SU-DHL-6 (cell line): ENCODE data around the gene SH3RF3.

Experiments
- H2AFZ ChIP-seq: fragments of 200-600 bp; sonication (generic); 2 replicates; pipeline ENCODE4 v1.6.1; 2014; ENCODE audit warnings: low read depth, mild to moderate bottlenecking, moderate library complexity, mixed read lengths, antibody characterized with exemption, low read length; ENCODE audit not compliant: severe bottlenecking
- H3F3A ChIP-seq: fragments of 200-600 bp; shearing (Covaris generic); 2 replicates; pipeline ENCODE4 v1.6.0; 2016; ENCODE audit warnings: antibody characterized with exemption, mild to moderate bottlenecking; ENCODE audit not compliant: insufficient read depth
- H3K27ac ChIP-seq: fragments of 200-600 bp; sonication (generic); 2 replicates; pipeline ENCODE4 v1.5.1; 2016; ENCODE audit warnings: low read depth, mild to moderate bottlenecking, low read length, moderate library complexity, mixed read lengths
- H3K27me3 ChIP-seq: fragments of 200-600 bp; sonication (generic), shearing (Covaris generic); 2 replicates; pipeline ENCODE4 v1.6.0; 2014; ENCODE audit warnings: mild to moderate bottlenecking, low read length
- H3K36me3 ChIP-seq: fragments of 200-600 bp; sonication (generic); 2 replicates; pipeline ENCODE4 v1.6.1; 2014; ENCODE audit warnings: mild to moderate bottlenecking, low read length, mixed read lengths
- H3K4me2 ChIP-seq: fragments of 300-600, 200-600 bp; shearing (Covaris generic), sonication (generic); 2 replicates; pipeline ENCODE4 v1.6.0; 2014; ENCODE audit warnings: low read length, low read depth, mild to moderate bottlenecking; ENCODE audit not compliant: poor library complexity, severe bottlenecking
- H3K4me3 ChIP-seq: fragments of 200-600 bp; sonication (generic); 2 replicates; pipeline ENCODE4 v1.5.1; 2014; ENCODE audit warnings: antibody characterized with exemption, low read length, mild to moderate bottlenecking, mixed read lengths; ENCODE audit not compliant: insufficient read depth, poor library complexity, severe bottlenecking
- H3K79me2 ChIP-seq: fragments of 200-600 bp; sonication (generic); 2 replicates; pipeline ENCODE4 v1.6.1; 2014; ENCODE audit warnings: mild to moderate bottlenecking, low read length, moderate library complexity; ENCODE audit not compliant: insufficient read depth
- H3K9ac ChIP-seq: fragments of 200-600 bp; sonication (generic); 2 replicates; pipeline ENCODE4 v1.7.0; 2014; ENCODE audit warnings: mild to moderate bottlenecking, low read length
- H3K9me2 ChIP-seq: fragments of 200-600 bp; sonication (generic); replicated peaks from 2 replicates; pipeline ENCODE4 v1.6.1; 2014; ENCODE audit warnings: low read length; ENCODE audit not compliant: insufficient read depth
- H3K9me3 ChIP-seq: fragments of 200-600 bp; sonication (generic); 2 replicates; pipeline ENCODE4 v1.6.1; 2014; ENCODE audit warnings: low read length, mixed read lengths; ENCODE audit not compliant: insufficient read depth
- H4K20me1 ChIP-seq: fragments of 200-600 bp; sonication (generic); 2 replicates; pipeline ENCODE4 v1.6.1; 2014; ENCODE audit warnings: low read depth, mild to moderate bottlenecking, antibody characterized with exemption, low read length, moderate library complexity, mixed read lengths
- EZH2phosphoT487 ChIP-seq: fragments of 200-600 bp; sonication (generic), shearing (Covaris generic); conservative IDR thresholded peaks from 2 replicates; pipeline ENCODE4 v1.6.1; 2018; ENCODE audit warnings: mild to moderate bottlenecking, antibody characterized with exemption, low read length, moderate library complexity, mixed read lengths
- TF ChIP-seq, protein P1 (sequence below): fragments of 200-600 bp; sonication (generic); IDR thresholded peaks from one replicate; pipeline ENCODE4 v1.5.1; 2017; ENCODE audit warnings: antibody characterized with exemption, mild to moderate bottlenecking, low read length, moderate library complexity; ENCODE audit not compliant: insufficient read depth, poor library complexity, severe bottlenecking

The SH3RF3 gene

GRCh38 chr2:109171444-109172334 lies 42.7 kb downstream of the SH3RF3 start:
- H3K36me3 ChIP-seq = no peaks in the 10 kb centered on the region
- H4K20me1 ChIP-seq = no peaks in the 10 kb centered on the region
- no peaks in the 10 kb centered on the region for H3K9me3 ChIP-seq
- no peaks in the 10 kb centered on the region for H3F3A ChIP-seq
- TF ChIP-seq, protein P1, sequence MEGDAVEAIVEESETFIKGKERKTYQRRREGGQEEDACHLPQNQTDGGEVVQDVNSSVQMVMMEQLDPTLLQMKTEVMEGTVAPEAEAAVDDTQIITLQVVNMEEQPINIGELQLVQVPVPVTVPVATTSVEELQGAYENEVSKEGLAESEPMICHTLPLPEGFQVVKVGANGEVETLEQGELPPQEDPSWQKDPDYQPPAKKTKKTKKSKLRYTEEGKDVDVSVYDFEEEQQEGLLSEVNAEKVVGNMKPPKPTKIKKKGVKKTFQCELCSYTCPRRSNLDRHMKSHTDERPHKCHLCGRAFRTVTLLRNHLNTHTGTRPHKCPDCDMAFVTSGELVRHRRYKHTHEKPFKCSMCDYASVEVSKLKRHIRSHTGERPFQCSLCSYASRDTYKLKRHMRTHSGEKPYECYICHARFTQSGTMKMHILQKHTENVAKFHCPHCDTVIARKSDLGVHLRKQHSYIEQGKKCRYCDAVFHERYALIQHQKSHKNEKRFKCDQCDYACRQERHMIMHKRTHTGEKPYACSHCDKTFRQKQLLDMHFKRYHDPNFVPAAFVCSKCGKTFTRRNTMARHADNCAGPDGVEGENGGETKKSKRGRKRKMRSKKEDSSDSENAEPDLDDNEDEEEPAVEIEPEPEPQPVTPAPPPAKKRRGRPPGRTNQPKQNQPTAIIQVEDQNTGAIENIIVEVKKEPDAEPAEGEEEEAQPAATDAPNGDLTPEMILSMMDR = no peak
- no peak for TF ChIP-seq EZH2phosphoT487
- no peak overlapping the region for H2AFZ ChIP-seq
- H3K27me3 ChIP-seq = no peaks in the 10 kb centered on the region
- no peaks in the 10 kb centered on the region for H3K79me2 ChIP-seq
- H3K9ac ChIP-seq = no peak overlapping the region
- no peak overlapping the region for H3K4me2 ChIP-seq
- H3K9me2 ChIP-seq = no peaks in the 10 kb centered on the region
- no peak overlapping the region for H3K4me3 ChIP-seq
- H3K27ac ChIP-seq = no peak overlapping the region

DNA sequence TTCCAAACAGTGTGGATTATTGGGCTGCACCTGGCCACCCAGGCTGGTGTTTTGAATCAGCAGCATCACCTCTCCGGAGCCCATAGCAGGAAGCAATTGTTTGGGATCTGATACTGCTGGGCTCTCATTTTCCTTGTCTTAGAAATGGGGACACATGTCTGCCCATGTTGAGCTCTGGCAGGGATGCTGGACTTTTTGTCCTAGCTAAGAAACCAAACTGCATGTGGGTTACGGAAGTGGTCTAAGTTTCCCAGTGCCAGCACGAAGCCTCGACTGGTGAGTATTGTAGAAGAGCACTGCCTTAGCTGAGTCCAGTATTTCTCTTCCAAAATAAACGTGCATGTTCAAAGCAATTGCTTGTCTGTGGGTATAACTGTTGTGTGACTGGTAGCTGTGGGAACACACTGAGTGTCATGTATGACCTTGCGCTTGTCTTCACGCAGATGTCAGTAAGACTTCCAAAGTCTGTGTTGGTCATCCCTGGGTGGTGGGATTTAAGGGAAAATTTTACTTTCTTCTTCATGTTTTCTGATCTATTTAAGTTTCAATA lies 43.6 kb downstream of the SH3RF3 start:
- Histone ChIP-seq H3K79me2 (no peaks in the 10 kb centered on the region), H3K36me3 (no peaks in the 10 kb centered on the region), H3K9me2 (no peaks in the 10 kb centered on the region), H2AFZ (no peak overlapping the region), H4K20me1 (no peaks in the 10 kb centered on the region), H3K27ac (no peak overlapping the region), H3K4me3 (no peak overlapping the region), H3F3A (no peaks in the 10 kb centered on the region), H3K9me3 (no peaks in the 10 kb centered on the region), H3K4me2 (no peak overlapping the region), H3K9ac (no peak overlapping the region), H3K27me3 (no peaks in the 10 kb centered on the region)
- TF ChIP-seq, protein P1 = no peak
- no peak for TF ChIP-seq EZH2phosphoT487

GRCh38 chr2:109173311-109174171 lies 44.5 kb downstream of the SH3RF3 start:
- H4K20me1 ChIP-seq = no peaks in the 10 kb centered on the region
- TF ChIP-seq, protein P1 = no peak
- no peak for TF ChIP-seq EZH2phosphoT487
- no peaks in the 10 kb centered on the region for H3K36me3 ChIP-seq
- H3K9ac ChIP-seq = no peak overlapping the region
- H3K9me3 ChIP-seq = no peaks in the 10 kb centered on the region
- H3K4me3 ChIP-seq = no peak overlapping the region
- no peak overlapping the region for H3K4me2 ChIP-seq
- H3K9me2 ChIP-seq = no peaks in the 10 kb centered on the region
- H3K27ac ChIP-seq = no peak overlapping the region
- H3K27me3 ChIP-seq = no peaks in the 10 kb centered on the region
- no peaks in the 10 kb centered on the region for H3F3A ChIP-seq
- no peaks in the 10 kb centered on the region for H3K79me2 ChIP-seq
- no peak overlapping the region for H2AFZ ChIP-seq
